Sigmoid colon (tissue), 4 donors: ENCODE results near the gene SLC13A1.
"Not testable (repeated sequence)": the region's sequence is repeated elsewhere in the genome, so short reads cannot be mapped to it uniquely, and the experiment has no call there.

Source experiments
- CTCF ChIP-seq, 4 experiments: fragments of 450-650 bp in 3 of 4; fragments of 200-600 bp in 1 of 4; IDR thresholded peaks; one replicate each; pipeline ENCODE4 v1.5.1; 2016 to 2019; ENCODE audit warnings: antibody characterized with exemption in 4 of 4, mild to moderate bottlenecking in 3 of 4, moderate library complexity in 2 of 4
- POLR2A ChIP-seq, 2 donors: fragments of 450-650 bp; IDR thresholded peaks; one replicate each; pipeline ENCODE4 v1.6.1; 2016; ENCODE audit warnings: antibody characterized with exemption in 2 of 2, mild to moderate bottlenecking in 2 of 2, moderate library complexity in 2 of 2
- POLR2AphosphoS5 ChIP-seq, 4 donors: sonication (generic); formaldehyde crosslinking; IDR thresholded peaks; one replicate each; pipeline ENCODE4 v1.6.1; 2017; ENCODE audit warnings: antibody characterized with exemption in 4 of 4

GRCh38 chr7:123227666-123228065 is 27.9 kb upstream of the SLC13A1 start:
- TF ChIP-seq POLR2AphosphoS5, CTCF, POLR2A (IDR thresholded peaks at IDR 0.05): not testable (repeated sequence)
